Fibroblast of the aortic adventitia (primary cell): ENCODE results near the gene LIG1. TPM values are rescaled to one million over a fixed set of nuclear protein-coding genes. Genes with fewer than 3 reads are reported as not detected.

Experiments used
- DNase-seq: peaks from one replicate; pipeline ENCODE4 v3.0.0-alpha.2; 2010; ENCODE audit warnings: low read depth
- H3K4me3 ChIP-seq: 2 replicates; pipeline ENCODE4 v1.5.1; 2011; ENCODE audit warnings: low read depth, mild to moderate bottlenecking, control low read depth, low read length, moderate library complexity
- CTCF ChIP-seq: IDR thresholded peaks from 2 replicates; pipeline ENCODE4 v1.5.1; 2011; ENCODE audit warnings: mild to moderate bottlenecking, low read length, control low read depth, inconsistent platforms; ENCODE audit not compliant: insufficient read depth
- total RNA-seq: library from RNA; depleted of rRNA; stranded (reverse); fragments of >200 nt; gene quantifications from 2 replicates; pipeline ENCODE4 v1.2.3, GENCODE V29; 2012; ENCODE audit warnings: low replicate concordance

The LIG1 gene
- total RNA-seq, 1 donor, result 27.3 TPM

GRCh38 chr19:48203794-48204628, 33.9 kb upstream of the LIG1 start:
- TF ChIP-seq CTCF, result no peak
- DNase-seq, result peak; percentile 90
- peak overlapping the region; percentile 95 for H3K4me3 ChIP-seq

GRCh38 chr19:48203222-48203793, 33.2 kb upstream of the LIG1 start:
- DNase-seq, result no peak
- peak overlapping the region; percentile 95 for H3K4me3 ChIP-seq
- no peak for TF ChIP-seq CTCF

GRCh38 chr19:48196933-48197665, 27.0 kb upstream of the LIG1 start:
- no peak for DNase-seq
- no peak overlapping the region for H3K4me3 ChIP-seq
- no peak for TF ChIP-seq CTCF

- TF ChIP-seq CTCF, result no peak
- H3K4me3 ChIP-seq, result no peak overlapping the region
- no peak for DNase-seq
Observed at GRCh38 chr19:48196321-48196763, 26.2 kb upstream of the LIG1 start.

GRCh38 chr19:48194844-48195830, 25.0 kb upstream of the LIG1 start:
- DNase-seq, result no peak
- TF ChIP-seq CTCF, result no peak
- no peak overlapping the region for H3K4me3 ChIP-seq
